ENCODE measurements around the gene SPAM1. TPM values are rescaled to one million over a fixed set of nuclear protein-coding genes. Genes with fewer than 3 reads are reported as not detected.
"Not testable (repeated sequence)": the region's sequence is repeated elsewhere in the genome, so short reads cannot be mapped to it uniquely, and the experiment has no call there.

Gene SPAM1, protein sequence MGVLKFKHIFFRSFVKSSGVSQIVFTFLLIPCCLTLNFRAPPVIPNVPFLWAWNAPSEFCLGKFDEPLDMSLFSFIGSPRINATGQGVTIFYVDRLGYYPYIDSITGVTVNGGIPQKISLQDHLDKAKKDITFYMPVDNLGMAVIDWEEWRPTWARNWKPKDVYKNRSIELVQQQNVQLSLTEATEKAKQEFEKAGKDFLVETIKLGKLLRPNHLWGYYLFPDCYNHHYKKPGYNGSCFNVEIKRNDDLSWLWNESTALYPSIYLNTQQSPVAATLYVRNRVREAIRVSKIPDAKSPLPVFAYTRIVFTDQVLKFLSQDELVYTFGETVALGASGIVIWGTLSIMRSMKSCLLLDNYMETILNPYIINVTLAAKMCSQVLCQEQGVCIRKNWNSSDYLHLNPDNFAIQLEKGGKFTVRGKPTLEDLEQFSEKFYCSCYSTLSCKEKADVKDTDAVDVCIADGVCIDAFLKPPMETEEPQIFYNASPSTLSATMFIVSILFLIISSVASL
- total RNA-seq, result not detected
- long read RNA-seq, result 0 reads

DNA sequence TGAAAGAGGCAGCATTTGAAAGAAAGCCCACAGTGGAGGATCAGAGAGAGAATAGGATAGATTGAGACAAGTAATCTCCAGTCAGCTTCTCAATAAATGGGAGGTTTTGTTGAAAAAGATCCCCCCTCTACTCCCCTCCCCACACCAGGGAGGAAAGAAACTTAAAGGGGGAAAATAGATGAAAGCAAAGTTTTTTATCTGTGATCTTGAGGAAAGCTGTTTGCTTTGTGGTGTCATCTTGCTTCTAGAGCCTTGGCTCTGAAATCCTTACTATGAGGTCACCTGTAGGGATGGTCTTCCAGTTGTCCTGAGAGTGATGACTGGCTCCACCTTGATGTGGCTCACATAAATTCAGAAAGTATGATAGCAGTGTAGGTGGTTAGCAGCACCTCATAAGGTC, at the start of gene SPAM1:
Gene SPAM1 (plus strand): TSS at position 301 of the 400 bp plus-strand sequence. CDS start 28,330 bp downstream, outside the sequence.
- no peak for DNase-seq
- intact Hi-C loops (cut with DNase I), result no loop called here
- no peak for ATAC-seq

DNA sequence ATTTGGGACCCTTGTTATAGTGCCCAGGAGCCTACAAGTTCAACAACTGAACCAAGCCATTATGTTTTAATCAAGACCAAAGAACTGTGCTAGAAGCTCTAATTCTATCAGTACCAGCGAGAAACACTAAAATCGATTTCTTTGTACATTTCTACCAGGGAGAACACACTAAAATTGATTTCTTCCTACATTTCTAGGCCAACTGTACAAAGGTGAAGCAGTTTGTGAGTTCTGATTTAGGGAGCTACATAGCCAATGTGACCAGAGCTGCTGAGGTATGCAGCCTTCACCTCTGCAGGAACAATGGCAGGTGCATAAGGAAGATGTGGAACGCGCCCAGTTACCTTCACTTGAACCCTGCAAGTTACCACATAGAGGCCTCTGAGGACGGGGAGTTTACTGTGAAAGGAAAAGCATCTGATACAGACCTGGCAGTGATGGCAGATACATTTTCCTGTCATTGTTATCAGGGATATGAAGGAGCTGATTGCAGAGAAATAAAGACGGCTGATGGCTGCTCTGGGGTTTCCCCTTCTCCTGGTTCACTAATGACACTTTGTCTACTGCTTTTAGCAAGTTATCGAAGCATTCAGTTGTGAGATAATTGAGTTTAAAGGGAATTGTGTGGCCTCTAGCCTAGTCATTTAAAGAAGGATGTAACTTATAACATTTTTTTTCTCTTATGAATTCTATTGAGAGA, 48.3 kb upstream of the SPAM1 start:
- ATAC-seq (no peak), DNase-seq (no peak)
- intact Hi-C loops (cut with DNase I), result no loop called here

DNA sequence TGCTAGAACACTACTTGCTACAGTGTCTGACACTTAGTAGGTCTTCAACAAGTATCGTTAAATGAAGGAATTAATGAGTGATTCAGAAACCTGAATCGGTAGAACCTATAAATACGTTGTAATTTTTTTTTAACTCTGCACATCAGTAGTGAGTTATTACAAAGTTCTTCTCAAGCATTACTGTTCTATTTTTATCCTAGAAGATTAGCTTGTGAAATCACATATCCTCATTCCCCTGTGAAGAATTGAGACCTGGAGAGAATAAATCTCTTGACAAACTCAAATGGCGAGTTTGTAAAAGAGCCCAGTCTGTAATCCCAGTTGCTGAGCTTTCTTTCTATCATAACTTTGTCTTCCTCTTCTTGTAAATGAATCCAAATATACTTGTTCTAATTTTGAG, 45.4 kb upstream of the SPAM1 start:
- intact Hi-C loops (cut with DNase I), result no loop called here
- DNase-seq (no peak), ATAC-seq (no peak)

DNA sequence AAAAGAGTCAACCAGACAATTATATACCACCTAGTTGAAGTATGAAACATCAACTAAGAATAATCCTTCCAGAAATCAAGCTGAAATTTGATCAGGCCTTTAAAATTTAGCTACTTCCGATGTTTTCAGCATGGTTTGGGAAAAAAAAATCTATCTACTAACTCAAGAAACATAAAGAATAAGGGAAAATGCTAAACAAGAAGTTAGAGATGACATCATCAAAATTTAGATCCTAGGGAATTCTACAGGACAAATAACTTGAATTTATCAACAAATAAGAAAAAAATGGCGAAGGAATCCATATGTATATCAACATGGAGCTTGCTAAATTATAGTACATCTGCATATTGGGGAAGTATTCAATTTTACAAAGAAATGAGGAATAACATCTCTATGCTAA, 43.7 kb upstream of the SPAM1 start:
- DNase-seq, result no peak
- intact Hi-C loops (cut with DNase I), result no loop called here
- ATAC-seq, result no peak

DNA sequence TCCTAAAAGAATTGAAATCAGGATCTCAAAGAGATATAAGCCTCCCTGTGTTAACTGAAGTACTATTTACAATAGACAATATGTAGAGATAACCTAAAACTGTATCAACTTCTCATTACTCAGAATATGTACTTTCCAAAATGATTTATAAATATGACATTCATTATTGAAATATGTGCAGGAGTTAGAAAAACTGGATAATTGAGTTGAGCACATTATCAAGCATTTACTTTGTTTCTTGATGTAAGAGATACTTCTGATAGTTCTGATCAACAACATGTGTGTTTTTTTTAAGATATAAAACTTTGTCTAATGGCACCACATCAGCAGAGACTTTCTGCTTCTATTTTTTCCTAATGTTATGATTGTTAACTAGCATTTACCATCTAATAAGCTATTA, 41.9 kb upstream of the SPAM1 start:
- intact Hi-C loops (cut with DNase I), result no loop called here
- ATAC-seq (no peak), DNase-seq (no peak)

- ATAC-seq (no peak), DNase-seq (no peak)
- intact Hi-C loops (cut with DNase I), result no loop called here
These were observed 36.8 kb upstream of the SPAM1 start for GRCh38 chr7:123888192-123888591.

- DNase-seq; ATAC-seq; intact Hi-C loops (cut with DNase I): not testable (repeated sequence)
These were observed 30.3 kb upstream of the SPAM1 start for GRCh38 chr7:123894753-123895152.

DNA sequence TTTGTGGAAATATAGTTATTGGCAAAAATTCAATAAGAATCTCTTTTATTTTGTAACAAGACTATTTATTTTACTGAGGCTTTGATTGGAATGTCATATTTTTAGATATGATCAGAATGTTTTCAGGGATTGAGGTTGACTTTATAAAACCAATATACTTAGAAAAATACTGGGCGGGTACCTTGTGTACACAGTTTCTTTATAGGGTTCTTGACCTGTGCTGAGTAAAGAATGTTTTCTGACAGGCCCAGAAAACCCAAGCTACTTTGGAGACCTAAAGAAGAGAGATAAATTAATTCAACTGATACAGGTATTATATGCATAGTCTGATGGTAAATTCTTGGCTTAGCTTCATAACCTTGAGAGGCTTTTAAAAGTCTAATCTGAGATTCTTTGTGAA, 23.9 kb upstream of the SPAM1 start:
- DNase-seq (no peak), ATAC-seq (no peak)
- intact Hi-C loops (cut with DNase I), result no loop called here

DNA sequence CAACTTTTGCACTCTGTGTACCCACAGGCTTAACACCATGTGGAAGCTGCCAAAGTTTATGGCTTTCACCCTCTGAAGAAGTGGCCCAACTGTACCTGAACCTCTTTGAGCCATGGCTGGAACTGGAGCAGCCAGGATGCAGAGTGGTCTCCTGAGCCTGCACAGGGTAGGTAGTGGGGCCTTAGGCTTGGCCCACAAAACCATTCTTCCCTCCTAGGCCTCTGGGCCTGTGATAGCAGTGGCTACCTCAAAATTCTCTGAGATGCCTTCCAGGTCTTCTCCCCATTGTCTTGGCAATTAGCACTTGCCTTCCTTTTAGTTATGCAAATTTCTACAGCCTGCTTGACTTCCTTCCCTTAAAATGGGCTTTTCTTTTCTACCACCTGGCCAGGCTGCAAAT, 19.3 kb upstream of the SPAM1 start:
- ATAC-seq (no peak), DNase-seq (no peak)
- intact Hi-C loops (cut with DNase I), result no loop called here

DNA sequence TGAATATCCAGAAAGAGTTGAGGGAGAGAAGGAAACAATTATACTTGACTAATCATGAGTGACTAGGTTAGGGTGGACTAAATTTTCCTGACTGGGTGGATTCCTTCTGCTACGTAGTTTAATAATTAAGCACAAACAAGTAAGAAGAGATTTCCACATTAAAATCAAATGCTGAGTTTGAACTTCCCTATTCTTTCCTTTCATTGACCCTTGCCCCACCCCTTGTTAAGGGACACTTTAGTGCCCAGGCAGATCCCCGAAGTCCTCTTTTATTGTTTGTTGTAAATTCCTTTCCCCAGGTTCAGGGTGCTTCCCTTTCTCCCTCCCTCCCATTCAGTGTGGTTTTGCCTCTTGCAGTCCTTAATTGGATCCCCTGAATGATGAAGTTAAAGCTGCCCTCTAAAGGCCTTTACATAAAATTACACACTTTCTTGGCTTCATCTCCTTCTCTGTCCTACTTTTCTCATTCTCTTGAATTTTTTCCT, 8.8 kb upstream of the SPAM1 start:
- intact Hi-C loops (cut with DNase I), result no loop called here
- no peak for ATAC-seq
- no peak for DNase-seq

- DNase-seq (no peak), ATAC-seq (no peak)
- intact Hi-C loops (cut with DNase I), result no loop called here
These were observed 7.2 kb upstream of the SPAM1 start for GRCh38 chr7:123917878-123918277.

DNA sequence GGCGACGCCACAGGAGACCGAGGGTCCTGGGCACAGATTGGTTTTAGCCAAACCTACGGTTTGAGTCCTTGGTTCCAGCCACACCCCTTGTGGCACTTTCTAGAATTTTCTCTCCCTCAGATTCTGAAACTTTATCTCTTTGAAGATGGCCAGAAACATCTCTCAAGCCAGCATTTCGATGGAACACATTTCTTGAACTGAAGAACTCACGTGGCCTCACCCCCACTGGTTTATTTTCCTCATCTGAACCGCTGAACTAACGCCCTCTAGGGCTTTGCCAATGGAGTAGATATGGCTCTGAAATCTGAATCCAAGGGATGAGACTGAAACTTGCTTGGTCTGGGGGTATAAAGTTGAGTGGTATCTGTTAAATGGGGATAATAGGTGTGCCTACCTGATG, 6.7 kb upstream of the SPAM1 start:
- intact Hi-C loops (cut with DNase I), result no loop called here
- no peak for ATAC-seq
- no peak for DNase-seq

- no peak for DNase-seq
- intact Hi-C loops (cut with DNase I), result no loop called here
- ATAC-seq, result no peak
These were observed 1.4 kb upstream of the SPAM1 start for GRCh38 chr7:123923599-123923998.

DNA sequence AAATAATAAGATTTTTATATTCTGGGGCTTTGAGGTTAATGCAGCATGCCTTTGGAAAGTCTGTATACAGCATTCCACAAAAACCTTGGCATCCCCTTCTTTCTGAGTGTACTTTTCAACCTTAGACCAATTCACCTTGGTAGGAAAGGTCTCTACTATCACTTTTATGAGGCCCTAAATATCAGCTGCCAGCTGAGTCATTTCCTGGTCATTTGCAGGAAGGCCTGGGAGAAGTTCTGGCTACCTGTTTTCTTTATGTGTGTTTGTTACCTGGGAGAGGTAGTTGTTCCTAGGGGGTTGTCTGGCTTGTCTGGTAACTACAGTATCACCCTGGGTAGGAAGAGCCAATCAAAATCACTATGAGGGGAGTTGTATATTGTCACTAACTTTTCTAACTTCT, 4.1 kb downstream of the SPAM1 start:
- ATAC-seq, result no peak
- intact Hi-C loops (cut with DNase I), result no loop called here
- DNase-seq, result no peak

GRCh38 chr7:123929655-123930054, 4.6 kb downstream of the SPAM1 start:
- ATAC-seq, result no peak
- no peak for DNase-seq
- intact Hi-C loops (cut with DNase I), result no loop called here

DNA sequence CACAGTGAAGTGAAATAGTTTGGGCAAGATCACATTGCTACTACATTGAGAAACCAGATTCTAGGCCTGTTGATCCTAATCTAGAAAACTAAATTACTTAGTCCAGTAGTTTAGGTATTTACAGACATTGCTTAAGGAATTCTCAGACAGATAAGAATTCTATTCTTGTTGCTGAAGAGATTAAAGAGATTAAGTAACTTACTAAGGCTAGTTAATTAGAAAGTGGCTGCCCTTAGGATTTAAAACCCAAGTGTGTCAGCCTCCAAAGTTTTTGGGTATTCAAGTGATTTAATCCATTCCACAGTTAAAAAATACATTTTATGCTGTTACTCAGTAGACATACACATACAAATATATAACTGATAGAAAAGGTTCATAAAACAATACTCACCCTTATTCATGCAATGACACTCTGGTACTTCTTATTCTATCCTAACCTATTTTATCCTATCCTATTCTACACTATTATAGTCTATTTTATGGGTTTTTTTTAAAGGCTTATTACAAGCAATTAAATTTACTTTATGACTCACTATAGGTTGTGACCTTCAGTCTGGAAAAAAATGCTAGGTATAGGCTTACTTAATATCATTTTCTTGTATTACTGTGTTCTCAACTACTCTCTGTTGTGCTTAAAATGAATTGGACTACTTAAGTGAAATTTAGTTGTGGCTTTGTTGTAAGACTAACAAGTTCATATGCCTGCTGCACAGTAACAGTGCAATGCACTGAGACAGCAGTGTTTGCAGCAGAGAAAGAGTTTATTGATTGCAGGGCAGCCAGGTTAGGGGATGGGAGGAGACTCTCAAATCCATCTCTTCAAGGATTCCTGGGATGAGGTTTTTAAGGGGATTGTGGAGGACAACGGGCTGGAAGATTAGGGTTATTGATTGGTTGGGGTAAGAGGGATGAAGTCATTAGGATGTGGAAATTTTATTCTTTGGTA, 10.7 kb downstream of the SPAM1 start:
- intact Hi-C loops (cut with DNase I), result no loop called here
- DNase-seq (no peak), ATAC-seq (no peak)

GRCh38 chr7:123936388-123936787, 11.3 kb downstream of the SPAM1 start:
- DNase-seq (no peak), ATAC-seq (no peak)
- intact Hi-C loops (cut with DNase I), result no loop called here

- DNase-seq, result no peak
- intact Hi-C loops (cut with DNase I), result no loop called here
- ATAC-seq, result no peak
These were observed 14.7 kb downstream of the SPAM1 start for GRCh38 chr7:123939784-123940183.

- DNase-seq, result no peak
- no peak for ATAC-seq
- intact Hi-C loops (cut with DNase I), result no loop called here
These were observed 16.5 kb downstream of the SPAM1 start for GRCh38 chr7:123941391-123942180.

Data from left cardiac atrium (tissue), 4 donors.